HG03095 (cell line): ENCODE results near the gene MARK3.
"Not testable (repeated sequence)": the region's sequence is repeated elsewhere in the genome, so short reads cannot be mapped to it uniquely, and the experiment has no call there.

Experiments used
- ATAC-seq: cut with Tn5 transposase; IDR thresholded peaks from one replicate; pipeline ENCODE4 v1.9.1; 2021; ENCODE audit warnings: moderate library complexity; ENCODE audit not compliant: unreplicated experiment

MARK3 gene

DNA sequence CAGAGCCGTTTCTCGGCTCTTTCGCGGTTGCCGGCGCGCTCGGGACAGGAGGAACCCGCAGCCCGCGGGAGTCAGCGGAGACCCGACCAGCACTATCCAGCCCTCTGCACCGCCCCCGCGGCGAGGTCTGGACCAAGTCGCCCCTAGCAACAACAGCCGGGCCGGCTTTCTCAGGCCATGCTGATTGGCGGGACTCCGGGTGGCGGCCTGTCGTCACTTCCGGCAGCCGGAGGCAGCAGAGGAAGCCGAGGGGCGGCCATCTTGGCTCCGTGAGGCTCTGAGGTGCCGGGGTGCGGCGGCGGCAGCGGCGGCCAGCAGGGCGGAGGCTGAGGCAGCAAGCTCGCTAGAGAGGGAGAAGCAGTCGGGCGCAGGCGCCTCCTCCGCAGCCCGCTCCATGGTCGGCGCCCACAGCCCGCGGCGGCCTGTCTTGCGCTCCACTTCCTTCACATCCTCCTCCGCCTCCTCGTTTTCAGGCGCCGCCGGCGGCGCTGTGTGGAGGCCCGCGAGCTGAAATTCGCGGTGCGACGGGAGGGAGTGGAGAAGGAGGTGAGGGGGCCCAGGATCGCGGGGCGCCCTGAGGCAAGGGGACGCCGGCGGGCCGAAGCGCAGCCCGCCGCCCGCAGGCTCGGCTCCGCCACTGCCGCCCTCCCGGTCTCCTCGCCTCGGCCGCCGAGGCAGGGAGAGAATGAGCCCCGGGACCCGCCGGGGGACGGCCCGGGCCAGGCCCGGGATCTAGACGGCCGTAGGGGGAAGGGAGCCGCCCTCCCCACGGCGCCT lies at the start of gene MARK3:
Gene MARK3, plus strand, starts transcription at position 264 of the 777 bp plus-strand sequence. CDS start 615 bp downstream, outside the sequence.
- ATAC-seq, result peak; percentile 92

DNA sequence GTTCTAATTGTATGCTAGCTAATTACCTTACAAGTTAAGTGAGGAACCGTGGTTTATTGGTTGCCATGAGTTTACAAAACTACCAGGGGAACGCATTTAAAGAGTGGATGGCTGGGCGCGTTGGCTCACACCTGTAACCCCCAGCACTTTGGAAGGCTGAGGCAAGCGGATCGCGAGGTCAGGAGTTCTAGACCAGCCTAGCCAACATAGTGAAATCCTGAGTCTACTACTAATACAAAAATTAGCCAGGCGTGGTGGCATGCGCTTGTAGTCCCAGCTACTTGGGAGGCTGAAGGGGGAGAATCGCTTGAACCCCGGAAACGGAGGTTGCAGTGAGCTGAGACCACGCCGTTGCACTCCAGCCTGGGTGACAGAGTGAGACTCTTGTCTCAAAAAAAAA lies 49.0 kb upstream of the MARK3 start:
- ATAC-seq, result no peak

DNA sequence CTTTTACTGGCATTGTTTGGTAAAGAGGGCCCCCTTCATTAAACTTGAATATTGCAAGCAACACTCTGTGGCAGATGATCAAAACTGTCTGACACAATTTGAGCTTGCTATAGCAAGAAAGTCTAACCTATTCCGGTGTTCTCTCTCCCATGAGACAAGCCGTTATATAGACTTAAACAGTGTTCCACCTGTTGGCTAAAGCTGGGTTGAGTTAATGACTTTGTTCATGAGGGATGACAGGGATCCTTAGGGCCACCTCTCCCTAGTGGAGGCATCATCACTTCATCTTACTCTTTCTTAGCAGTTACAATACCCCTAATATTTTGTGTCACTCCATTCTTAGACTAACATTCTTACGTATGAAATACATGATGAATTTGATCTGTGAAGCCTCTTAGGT lies 47.4 kb upstream of the MARK3 start:
- no peak for ATAC-seq

DNA sequence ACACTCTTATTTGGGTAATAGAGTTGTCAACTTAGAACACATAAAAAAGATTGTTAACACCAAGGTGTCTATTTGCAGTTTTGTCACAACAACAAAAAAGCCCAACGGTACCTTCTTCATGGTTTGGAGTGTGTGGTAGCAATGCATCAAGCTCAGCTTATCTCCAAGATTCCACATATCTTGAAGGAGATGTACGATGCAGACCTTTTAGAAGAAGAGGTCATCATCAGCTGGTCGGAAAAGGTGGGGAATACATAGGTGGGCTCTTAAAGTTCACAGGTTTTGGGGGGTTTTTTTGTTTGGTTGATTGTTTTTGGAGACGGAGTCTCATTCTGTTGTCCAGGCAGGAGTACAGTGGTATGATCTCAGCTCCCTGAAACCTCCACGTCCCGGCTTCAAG lies 45.7 kb upstream of the MARK3 start:
- ATAC-seq, result no peak

DNA sequence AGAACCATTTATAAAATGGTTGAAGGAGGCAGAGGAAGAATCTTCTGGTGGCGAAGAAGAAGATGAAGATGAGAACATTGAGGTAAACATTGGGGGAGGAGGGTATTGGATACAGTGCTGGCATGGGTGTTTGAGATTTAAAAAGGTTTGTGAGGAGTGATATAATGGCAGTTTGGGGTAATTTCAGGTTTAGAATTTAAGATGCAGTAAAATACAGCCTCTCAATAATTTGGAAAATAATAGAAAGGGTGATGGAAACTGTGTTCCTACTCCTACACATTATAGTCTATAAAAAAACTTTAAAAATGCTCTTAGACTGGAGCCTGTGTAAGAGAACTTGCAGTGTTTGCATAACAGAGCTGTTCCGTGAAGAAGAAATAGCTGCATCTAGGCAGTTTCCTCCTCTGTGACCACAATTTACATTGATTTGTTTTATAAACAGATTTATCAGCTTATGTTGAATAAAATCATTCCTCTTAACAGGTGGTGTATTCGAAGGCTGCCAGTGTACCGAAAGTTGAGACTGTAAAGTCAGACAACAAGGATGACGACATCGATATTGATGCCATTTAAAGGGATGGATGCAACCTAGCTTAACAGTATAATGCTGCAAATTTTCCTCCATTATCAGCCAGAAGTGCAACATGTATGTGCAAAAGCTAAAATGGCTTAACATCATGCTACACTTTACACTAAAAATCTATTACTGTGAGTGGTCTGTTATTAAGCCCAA lies 44.6 kb upstream of the MARK3 start:
- no peak for ATAC-seq

DNA sequence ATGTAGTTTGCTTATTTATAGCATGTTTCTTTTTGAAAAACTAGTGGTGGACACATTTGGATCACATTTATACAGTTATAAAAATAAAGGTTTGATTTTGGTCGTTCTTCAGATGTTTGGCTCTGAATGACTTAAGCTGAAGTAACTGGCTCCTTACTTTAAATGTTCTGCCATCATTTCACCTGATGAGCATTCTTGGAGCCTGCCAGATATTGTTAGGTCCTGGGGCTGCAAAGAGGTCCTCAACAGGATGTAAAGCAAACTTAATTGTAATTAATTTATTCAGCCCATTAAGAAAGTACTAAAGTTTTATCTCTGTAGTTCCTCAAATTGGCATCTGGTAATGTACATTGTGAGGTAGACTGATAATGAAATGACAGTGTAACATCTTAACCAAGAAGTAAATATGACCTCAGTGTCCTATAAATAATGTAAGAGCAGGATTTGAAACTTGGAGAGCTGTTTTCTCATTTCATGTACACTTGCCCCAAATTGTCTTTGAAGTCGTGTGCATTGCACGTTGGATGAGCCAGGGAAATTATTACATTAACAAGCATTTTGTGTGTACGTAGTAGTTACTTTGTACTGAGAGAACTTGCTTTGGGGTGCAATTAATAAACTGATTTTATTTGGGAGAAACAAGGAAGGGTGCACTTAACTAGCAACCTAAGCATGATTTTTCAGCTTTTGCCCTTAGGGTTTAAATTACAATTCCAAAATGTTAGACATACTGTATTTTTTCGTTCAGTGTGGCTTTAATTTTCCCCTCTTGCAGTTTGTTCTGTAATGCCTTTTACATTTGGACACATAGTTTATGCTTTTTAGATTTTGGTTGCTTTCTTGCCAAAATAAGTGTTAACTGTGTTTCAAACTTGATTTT lies 43.7 kb upstream of the MARK3 start:
- ATAC-seq, result no peak

DNA sequence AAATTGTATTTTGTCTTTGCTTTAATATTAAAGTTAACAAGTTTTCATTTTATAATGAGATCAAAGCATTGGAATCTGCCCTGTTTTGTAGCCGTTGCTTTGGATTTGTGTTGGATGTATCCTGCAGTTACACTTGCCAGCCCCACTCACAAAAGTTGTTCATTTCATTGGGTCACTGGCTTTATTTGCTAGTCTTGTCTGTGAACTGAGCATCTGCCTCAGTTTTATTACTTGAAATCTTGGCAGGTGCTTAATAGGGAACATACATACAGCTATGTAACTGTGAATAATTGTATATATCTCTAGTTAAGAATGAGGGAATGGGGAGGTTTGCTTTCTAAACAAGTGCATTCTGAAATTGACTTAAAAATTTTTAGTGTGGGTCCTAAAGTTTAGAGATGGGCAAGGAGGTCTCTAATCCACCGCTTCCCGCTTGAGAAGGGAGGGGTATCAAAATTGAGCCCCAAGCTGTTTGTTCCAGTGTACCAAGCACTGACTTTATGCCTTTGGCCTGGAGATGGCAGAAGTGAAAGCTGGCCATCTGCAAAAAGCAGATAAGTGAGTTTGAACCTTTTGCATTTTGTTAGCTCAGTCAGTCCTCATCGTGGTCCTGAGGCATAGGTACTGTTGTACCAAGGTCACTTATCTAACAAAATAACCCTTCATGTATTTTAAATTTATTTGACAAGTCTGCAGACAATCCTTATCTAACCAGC lies 41.9 kb upstream of the MARK3 start:
- ATAC-seq, result no peak

DNA sequence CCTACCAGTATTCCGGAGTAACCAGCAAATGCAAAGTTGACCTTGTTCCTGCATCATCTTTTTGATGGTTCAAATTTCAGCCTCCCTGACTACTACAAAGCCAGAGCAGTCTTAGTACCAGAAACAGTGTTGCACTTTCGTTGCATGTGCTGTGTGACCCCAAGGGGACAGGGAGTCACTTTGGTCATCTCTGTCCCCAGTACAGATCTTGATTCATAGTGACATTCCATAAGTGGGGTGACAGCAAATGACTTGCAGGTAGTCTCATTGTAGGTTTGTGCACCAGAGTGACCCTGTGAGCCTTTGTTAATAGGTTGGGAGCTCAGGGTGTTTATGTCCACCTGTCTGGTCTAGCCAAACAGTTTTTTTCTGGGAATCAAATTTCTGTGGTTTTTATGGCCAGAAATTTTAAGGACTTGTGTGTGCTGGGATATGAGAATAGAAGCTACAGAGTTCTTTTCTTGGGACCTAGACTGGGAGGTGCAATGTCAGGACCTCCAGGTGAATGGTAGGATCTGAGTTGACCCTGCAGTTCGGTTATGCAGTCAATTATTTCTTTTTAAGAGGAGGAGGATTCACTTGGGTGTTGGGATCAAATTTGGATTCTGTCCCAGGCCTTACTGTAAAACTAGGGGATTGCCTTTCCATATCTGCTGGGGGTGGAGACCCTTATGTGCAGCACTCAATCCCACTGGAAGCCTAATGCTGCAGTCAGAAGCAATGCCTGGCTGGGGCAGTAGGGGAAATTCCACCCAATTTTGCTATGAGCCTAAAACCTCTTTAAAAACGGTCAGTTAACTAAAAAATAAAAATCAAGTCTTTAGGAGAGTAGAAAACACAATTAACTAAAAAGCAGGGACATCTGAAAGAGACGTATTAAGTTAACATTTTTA lies 41.1 kb upstream of the MARK3 start:
- ATAC-seq, result no peak

DNA sequence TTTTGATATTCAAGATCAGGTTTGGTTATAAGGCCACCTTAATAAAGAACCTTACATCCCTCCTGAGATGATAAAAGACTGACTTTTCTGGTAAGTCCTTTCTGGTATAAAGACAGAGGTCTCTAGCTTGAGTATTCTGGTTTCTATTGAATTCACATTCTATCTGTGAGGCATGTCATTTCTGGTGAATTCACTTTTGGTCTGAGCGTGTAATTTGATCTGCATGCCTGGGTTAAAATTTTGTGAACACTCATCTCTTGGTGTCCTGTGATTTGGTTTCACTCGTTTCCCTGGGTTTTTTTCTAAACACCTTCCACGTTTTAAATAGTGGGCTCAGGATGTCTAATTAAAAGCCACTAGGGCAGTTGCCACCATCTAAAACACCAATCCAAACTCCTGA lies 38.9 kb upstream of the MARK3 start:
- no peak for ATAC-seq

DNA sequence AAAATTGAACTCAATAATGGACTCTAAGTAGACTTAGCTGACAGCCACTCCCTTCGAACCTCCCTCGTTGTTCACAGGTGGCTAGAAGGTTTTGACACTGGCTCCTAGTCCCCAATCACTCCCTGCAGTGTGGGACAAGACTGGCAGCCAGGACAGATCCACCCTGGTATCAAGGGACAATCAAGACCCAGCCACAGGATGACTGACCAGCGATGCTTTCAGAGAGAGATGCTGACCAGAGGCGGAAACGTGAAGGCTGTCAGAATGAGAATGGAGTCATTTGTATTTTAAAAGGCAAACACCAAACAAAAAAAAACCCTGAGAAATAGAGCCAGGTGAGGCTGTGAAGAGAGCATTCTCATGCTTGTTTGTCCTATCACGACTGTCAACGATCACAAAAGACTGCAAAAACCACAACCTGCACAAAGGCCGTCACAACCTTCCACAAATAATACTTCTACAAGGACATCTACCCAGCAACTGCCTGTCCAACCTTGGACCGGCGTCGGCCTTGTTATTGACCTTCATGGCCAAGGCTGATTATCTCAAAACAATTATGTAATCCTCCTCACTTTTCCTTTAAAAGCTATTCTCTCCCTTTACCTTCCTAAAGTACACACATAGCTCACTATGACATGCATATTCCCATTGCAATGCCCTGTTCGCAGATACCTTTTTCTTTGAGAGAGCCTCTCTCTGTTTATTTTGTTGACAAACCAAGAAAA lies 38.0 kb upstream of the MARK3 start:
- ATAC-seq, result no peak

DNA sequence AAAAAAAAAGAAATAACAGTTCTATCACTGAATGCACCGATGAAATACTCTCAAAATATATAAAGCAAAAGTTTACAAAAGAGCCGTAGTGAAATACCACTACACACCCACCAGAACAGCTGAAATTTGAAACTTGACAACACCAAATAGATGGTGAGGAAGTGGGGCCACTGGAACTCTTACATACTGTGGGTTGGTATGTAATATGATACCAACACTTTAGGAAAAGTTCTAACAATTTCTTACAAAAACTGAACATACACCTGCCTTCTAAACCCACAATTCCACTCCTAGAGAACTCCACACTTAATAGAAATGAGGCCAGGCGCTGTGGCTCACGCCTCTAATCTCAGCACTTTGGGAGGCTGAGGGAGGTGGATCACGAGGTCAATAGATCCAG lies 37.1 kb upstream of the MARK3 start:
- no peak for ATAC-seq

DNA sequence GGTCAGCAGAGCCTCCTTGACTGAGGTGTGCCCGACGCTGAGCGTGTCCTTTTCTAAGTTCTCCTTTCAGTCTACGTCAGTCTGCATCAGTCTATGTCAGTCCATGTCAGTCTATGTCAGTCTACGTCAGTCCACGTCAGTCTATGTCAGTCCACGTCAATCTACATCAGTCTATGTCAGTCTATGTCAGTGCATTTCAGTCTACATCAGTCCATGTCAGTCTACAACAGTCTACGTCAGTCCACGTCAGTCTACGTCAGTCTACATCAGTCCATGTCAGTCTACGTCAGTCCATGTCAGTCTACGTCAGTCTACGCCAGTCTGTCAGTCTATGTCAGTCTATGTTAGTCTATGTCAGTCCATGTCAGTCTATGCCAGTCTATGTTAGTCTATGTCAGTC lies 35.2 kb upstream of the MARK3 start:
- no peak for ATAC-seq

DNA sequence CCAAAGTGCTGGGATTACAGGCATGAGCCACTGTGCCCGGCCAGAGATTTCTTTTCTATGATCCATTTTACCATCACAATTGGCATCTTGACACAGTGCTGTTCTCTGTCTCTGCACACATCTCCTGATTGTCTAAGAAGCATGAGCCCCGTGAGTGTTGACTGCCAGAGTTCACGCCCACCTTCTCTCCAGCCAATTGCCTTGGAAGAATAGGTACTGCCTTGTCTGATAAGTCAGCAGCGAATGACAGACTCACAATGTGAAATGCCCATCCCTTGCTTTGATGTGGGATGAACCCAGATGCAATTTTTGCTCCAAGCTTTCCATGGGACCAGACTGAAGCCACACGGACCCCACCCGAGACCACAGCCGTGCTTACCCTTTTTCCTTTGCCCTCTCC lies 31.9 kb upstream of the MARK3 start:
- no peak for ATAC-seq

DNA sequence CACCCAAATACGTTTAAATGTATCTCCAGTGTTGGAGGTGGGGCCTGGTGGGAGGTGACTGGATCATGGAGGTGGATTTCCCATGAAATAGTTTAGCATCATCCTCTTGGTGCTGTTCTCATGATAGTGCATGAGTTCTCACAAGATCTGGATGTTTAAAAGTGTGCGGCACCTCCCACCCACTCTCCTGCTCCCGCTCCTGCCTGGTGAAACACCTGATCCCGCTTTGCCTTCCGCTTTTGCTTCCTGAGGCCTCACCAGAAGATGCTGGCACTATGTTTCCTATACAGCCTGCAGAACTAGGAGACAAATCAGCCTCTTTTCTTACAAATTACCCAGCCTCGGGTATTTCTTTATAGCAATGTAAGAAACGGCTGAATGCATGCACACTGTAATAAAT lies 31.1 kb upstream of the MARK3 start:
- ATAC-seq, result no peak

DNA sequence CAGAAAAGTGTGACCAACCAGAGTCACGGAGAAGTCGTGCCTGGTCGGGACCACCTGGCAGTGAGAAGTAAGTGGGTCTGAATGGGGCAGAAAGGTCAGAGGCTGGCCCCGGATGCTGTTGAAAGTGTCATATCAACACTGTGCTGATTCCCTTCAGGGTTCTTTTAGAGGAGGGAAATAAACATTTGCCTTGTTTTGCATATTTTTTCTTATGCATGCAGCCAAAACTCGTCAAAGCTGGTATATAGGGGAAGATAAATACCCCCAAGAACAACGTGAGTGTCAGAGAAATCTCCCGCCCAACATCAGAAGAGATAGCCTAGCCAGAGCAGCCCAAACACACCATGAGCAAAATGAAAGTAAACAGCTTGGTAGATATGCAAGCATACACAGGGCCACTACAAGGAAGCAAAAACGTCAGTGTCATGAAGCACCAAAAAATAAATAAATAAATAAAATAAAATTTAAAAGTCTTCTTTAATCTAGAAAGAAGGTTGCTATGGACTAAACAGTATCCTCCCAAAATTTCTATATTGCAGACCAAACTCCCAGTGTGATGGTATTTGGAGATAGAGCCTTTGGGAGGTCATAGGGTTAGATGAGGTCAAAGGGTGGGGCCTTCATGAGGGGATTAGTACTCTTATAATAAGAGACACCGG lies 29.1 kb upstream of the MARK3 start:
- no peak for ATAC-seq

DNA sequence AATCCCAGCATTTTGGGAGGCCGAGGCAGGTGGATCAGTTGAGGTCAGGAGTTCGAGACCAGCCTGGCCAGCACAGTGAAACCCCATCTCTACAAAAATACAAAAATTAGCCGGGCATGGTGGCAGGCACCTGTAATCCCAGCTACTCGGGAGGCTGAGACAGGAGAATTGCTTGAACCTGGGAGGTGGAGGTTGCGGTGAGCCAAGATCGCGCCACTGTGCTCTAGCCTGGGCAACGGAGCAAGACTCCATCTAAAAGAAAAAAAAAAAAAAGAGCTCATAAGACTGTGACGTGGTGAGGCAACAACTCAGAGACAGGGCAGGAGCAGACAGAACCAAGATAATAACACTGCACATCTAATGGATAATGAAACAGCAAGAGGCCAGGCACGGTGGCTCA lies 27.7 kb upstream of the MARK3 start:
- ATAC-seq, result not testable (repeated sequence)

DNA sequence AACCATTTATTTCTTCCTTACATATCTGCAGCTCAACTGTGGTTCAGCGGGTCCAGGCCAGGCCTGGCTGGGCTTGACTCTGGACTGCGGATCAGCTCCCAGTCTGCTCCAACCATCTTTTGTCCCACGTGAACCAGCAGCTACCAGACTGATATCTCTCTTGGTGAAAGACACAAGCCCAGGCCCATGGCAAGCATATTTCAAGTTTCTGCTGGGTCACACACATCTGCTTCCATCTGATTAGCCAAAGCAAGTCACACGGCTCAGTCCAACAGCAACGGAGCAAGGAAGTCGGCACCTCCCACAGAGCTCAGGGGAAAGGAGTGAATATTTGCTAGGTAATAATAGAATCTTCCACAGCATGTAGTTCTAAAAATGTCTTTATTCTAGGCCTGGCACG lies 24.7 kb upstream of the MARK3 start:
- no peak for ATAC-seq

DNA sequence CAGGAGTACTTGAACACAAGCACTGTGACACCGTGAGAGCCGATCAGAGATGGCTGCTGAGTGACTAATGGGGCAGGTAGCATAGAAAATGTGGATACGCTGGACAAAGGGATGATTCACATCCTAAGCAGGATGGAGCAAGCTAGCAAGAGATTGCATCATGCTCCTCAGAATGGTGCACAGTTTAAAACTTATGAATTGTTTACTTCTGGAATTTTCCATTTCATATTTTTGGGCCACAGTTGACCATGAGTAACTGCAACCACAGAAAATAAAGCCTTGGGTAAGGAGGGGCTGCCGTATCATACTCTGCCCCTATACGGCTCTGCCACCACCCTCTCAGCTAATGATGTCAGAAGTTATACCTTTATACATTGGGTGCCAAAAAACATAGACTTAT lies 23.3 kb upstream of the MARK3 start:
- ATAC-seq, result no peak

DNA sequence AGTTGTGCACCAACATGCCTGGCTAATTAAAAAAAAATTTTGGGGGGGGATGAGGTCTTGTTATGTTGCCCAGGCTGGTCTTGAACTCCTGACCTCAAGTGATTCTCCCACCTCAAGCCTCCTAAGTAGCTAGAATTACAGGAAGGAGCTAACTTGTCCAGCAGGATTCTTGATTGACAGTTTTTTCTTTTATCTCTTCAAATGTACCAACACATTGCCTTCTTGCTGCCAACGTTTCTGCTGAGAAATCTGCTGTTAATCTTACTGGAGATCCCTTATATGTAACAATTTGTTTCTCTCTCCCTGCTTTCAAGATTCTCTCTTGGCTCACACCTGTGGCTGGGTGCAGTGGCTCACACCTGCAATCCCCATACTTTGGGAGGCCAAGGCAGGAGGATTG lies 22.4 kb upstream of the MARK3 start:
- no peak for ATAC-seq
